Upper lobe of right lung (tissue), 1 donor: ENCODE data around the gene CMIP. TPM values are rescaled to one million over a fixed set of nuclear protein-coding genes. Genes with fewer than 3 reads are reported as not detected.

ENCODE experiments used
- ATAC-seq: fragments of 200-7000 bp; cut with Tn5 transposase; one replicate; pipeline ENCODE4 v1.9.1; 2020; ENCODE audit warnings: mild to moderate bottlenecking, moderate library complexity
- DNase-seq: peaks from one replicate; pipeline ENCODE4 v3.0.0-alpha.2; 2020
- H3K27ac ChIP-seq: fragments of 200-600 bp; one replicate; pipeline ENCODE4 v1.8.0; 2022
- H3K27me3 ChIP-seq: fragments of 200-600 bp; one replicate; pipeline ENCODE4 v1.8.0; 2022; ENCODE audit warnings: mild to moderate bottlenecking
- H3K36me3 ChIP-seq: fragments of 200-600 bp; one replicate; pipeline ENCODE4 v1.8.0; 2022
- H3K4me1 ChIP-seq: fragments of 200-600 bp; one replicate; pipeline ENCODE4 v1.8.0; 2022
- H3K4me3 ChIP-seq: fragments of 200-600 bp; one replicate; pipeline ENCODE4 v1.8.0; 2022; ENCODE audit warnings: mild to moderate bottlenecking
- H3K9me3 ChIP-seq: fragments of 200-600 bp; one replicate; pipeline ENCODE4 v1.8.0; 2022
- intact Hi-C: fragments of 100-400 bp; cut with DNase I; formaldehyde crosslinking; loops from one replicate; pipeline ENCODE4 v1.11.0; 2022
- total RNA-seq: library from RNA; stranded (reverse); fragmentation: NEBNext Ultra II Directional; extraction: Animal tissue kit (Norgen Biotek cat#: 25700); gene quantifications from one replicate; pipeline ENCODE4 v1.2.1, GENCODE V29; 2021
- TF ChIP-seq, protein P1 (sequence below): fragments of 200-600 bp; IDR thresholded peaks from one replicate; pipeline ENCODE4 v1.8.0; 2022; ENCODE audit warnings: antibody characterized with exemption
- donor health status: DM: no; HTN: yes; CAD: no; lungs with severe emphysema.

CMIP gene
- total RNA-seq, 1 donor from 2014 or later: 73.8 TPM

DNA sequence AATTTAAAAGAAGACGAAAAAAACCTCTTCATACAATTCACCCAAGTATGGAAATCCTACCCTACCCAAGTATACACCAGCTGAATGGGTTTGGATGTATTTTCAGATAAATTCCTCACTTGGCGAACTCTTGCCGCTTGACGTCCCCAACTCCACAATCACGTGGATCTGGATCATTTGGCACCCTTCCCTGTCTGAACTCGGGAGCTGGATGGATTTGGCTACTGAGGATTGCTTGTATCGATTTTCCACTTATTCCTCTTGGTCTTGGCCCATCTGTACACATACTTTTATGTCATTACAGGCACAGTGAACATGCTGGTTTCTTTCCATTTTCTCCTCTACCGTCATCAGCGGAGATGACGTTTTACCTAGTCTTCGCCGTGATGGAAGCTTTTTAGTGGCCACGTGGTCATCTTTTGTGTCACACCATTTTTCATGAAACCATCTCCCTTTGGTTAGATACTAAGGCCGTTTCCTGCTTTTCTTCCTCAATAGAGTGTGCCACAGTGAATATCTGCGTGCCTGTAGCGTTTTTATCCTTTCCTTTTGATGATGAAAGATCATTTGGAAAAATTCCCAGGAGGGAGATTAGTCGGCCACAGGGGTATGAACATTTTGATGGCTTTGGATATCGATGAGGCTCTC, 47.1 kb downstream of the CMIP start:
- no peaks in the 10 kb centered on the region for H3K27me3 ChIP-seq
- ATAC-seq (no peak), DNase-seq (no peak)
- TF ChIP-seq, protein P1, sequence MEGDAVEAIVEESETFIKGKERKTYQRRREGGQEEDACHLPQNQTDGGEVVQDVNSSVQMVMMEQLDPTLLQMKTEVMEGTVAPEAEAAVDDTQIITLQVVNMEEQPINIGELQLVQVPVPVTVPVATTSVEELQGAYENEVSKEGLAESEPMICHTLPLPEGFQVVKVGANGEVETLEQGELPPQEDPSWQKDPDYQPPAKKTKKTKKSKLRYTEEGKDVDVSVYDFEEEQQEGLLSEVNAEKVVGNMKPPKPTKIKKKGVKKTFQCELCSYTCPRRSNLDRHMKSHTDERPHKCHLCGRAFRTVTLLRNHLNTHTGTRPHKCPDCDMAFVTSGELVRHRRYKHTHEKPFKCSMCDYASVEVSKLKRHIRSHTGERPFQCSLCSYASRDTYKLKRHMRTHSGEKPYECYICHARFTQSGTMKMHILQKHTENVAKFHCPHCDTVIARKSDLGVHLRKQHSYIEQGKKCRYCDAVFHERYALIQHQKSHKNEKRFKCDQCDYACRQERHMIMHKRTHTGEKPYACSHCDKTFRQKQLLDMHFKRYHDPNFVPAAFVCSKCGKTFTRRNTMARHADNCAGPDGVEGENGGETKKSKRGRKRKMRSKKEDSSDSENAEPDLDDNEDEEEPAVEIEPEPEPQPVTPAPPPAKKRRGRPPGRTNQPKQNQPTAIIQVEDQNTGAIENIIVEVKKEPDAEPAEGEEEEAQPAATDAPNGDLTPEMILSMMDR: no peak
- no peaks in the 10 kb centered on the region for H3K9me3 ChIP-seq
- H3K4me3 ChIP-seq: no peak overlapping the region
- peak overlapping the region; percentile 49 for H3K27ac ChIP-seq
- intact Hi-C loops: no loop called here
- no peaks in the 10 kb centered on the region for H3K36me3 ChIP-seq
- peaks cover 85% of the 10 kb centered on the region for H3K4me1 ChIP-seq

- no peaks in the 10 kb centered on the region for H3K36me3 ChIP-seq
- ATAC-seq (no peak), DNase-seq (no peak)
- peak overlapping the region; percentile 49 for H3K27ac ChIP-seq
- no peak overlapping the region for H3K4me3 ChIP-seq
- intact Hi-C loops: no loop called here
- no peaks in the 10 kb centered on the region for H3K27me3 ChIP-seq
- TF ChIP-seq, protein P1: no peak
- peaks cover 81% of the 10 kb centered on the region for H3K4me1 ChIP-seq
- H3K9me3 ChIP-seq: no peaks in the 10 kb centered on the region
These were observed 47.7 kb downstream of the CMIP start for GRCh38 chr16:81492311-81492761.

GRCh38 chr16:81492965-81493754, 48.6 kb downstream of the CMIP start:
- ATAC-seq (no peak), DNase-seq (no peak)
- H3K4me1 ChIP-seq: peaks cover 81% of the 10 kb centered on the region
- H3K36me3 ChIP-seq: no peaks in the 10 kb centered on the region
- intact Hi-C loops: no loop called here
- TF ChIP-seq, protein P1: no peak
- no peaks in the 10 kb centered on the region for H3K9me3 ChIP-seq
- H3K27me3 ChIP-seq: no peaks in the 10 kb centered on the region
- no peak overlapping the region for H3K4me3 ChIP-seq
- H3K27ac ChIP-seq: peak overlapping the region; percentile 49

DNA sequence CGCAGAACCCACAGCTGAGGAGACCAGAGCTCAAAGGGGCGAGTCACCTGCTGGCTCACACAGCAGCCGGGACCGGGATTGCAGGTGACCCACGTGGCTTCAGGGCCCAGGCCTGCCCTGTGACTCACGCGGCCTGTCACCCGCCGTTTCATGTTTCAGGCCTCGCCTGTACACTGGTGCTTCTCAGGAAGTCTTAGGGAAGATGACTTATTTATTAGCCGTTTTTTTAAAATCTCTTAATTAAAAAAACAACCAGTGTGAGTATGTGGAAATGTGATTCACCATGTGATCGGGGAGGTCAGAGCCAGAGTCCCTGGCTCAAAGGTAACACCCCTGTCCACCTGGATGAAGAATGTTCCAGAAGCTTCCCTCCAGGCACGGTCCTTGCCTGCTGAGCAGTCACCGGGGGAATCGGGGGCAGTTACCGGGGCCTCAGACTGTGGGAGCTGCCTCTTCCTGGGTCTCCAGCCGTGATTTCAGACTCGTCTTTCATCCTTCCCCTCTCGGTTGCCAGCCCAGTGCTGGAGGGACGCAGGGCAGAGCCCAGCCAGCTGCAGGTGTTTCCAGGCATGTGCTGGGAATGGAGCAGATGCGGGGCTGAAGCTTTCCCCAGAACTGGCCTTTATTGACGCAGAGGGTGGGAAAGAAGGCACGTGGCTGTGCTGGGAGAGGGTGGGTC, 49.3 kb downstream of the CMIP start:
- Histone ChIP-seq H3K27me3 (no peaks in the 10 kb centered on the region), H3K36me3 (no peaks in the 10 kb centered on the region), H3K4me1 (peaks cover 78% of the 10 kb centered on the region), H3K27ac (peak overlapping the region; percentile 49), H3K9me3 (no peaks in the 10 kb centered on the region), H3K4me3 (no peak overlapping the region)
- DNase-seq (no peak), ATAC-seq (peak; percentile 42)
- TF ChIP-seq, protein P1: no peak
- intact Hi-C loops: no loop called here

DNA sequence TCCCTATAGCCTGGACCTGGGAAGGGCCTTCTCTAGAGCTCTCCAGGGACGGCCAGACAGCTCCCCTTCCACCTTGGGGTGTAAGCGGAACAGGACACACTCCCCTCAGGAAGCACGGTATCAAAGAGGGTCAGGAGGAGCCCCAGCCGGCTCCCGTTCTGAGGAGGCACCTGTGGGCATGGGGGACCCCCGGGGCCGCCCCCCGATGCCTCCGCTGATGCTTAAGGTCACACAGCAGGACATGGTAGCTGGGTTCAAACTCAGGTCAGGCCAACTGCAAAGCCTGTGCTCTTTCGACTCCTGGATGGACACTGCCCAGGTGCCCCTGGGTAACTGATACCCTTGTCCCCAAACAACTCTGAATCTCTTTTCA, 49.8 kb downstream of the CMIP start:
- Histone ChIP-seq H3K4me1 (peaks cover 75% of the 10 kb centered on the region), H3K9me3 (no peaks in the 10 kb centered on the region), H3K27me3 (no peaks in the 10 kb centered on the region), H3K4me3 (no peak overlapping the region), H3K36me3 (no peaks in the 10 kb centered on the region), H3K27ac (peak overlapping the region; percentile 49)
- ATAC-seq (no peak), DNase-seq (no peak)
- intact Hi-C loops: no loop called here
- TF ChIP-seq, protein P1: no peak
